ENCODE data around the gene MPRIP. TPM values are rescaled to one million over a fixed set of nuclear protein-coding genes. Genes with fewer than 3 reads are reported as not detected.

The MPRIP gene
- total and polyA plus RNA-seq, 2 of the 13 experiments (the other 11 are each of a cell fraction or from before 2014, with no cell fraction given): 50.2 to 52.4 TPM

DNA sequence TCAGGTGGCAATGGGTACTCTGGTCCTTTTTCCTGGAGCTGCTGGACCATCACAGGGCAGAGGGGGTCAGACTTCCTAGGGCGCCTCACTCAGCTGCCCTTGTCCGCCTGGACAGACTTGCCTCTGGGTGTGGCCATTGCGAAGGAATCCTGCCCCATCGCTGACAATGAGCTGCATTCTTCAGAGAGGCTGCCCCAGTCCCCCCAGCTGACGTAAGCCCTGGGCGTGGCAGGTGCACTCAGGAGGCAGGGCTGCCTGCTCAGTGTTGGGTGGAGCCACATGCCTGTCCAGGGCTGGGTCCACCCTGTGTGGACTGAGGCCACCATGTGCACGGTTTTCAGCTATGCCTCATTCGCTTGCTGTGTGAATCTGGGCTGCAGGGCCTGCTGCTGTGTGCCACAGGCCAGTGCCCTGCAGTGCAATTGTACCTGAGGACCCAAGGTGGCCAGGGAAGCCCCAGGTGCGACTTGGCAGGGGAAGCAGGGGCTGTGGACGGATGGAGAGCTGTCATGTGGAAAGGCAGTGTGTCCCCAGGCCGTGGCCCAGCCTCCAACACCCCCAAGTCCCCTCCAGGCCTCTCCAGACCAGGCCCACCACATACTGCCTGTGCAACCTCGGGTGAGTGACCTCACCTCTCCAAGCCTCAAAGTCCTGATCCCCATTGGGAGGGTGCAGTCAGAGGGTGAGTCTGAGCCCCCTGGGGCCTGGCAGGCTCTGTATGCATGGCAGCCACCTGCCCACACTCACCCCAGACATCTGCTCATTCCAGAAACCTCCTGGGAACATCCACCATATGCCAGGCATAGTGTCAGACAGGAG lies 14.0 kb upstream of the MPRIP start (continued):
- TF ChIP-seq, protein P1, sequence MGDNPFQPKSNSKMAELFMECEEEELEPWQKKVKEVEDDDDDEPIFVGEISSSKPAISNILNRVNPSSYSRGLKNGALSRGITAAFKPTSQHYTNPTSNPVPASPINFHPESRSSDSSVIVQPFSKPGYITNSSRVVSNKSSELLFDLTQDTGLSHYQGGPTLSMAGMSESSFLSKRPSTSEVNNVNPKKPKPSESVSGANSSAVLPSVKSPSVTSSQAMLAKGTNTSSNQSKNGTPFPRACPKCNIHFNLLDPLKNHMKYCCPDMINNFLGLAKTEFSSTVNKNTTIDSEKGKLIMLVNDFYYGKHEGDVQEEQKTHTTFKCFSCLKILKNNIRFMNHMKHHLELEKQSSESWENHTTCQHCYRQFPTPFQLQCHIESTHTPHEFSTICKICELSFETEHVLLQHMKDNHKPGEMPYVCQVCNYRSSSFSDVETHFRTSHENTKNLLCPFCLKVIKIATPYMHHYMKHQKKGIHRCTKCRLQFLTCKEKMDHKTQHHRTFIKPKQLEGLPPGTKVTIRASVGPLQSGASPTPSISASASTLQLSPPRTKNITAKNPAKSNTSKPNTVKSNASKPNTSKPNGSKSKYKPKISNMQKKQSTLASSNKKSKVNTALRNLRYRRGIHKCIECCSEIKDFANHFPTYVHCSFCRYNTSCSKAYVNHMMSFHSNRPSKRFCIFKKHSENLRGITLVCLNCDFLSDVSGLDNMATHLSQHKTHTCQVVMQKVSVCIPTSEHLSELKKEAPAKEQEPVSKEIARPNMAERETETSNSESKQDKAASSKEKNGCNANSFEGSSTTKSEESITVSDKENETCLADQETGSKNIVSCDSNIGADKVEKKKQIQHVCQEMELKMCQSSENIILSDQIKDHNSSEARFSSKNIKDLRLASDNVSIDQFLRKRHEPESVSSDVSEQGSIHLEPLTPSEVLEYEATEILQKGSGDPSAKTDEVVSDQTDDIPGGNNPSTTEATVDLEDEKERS (CRISPR knock-in tag; IDR thresholded peaks at IDR 0.05): no peak
- TF ChIP-seq DMAP1 (CRISPR knock-in tag; IDR thresholded peaks at IDR 0.05) (peak; percentile 66), SP1 (IDR thresholded peaks at IDR 0.05) (no peak), SP1 (CRISPR knock-in tag; IDR thresholded peaks at IDR 0.05) (peak; percentile 94), ZNF558 (CRISPR knock-in tag; IDR thresholded peaks at IDR 0.05; ENCODE audit: borderline replicate concordance) (0 out of 2 replicates have a peak, but pooled peaks have one; percentile 26), ZNF230 (CRISPR knock-in tag; IDR thresholded peaks at IDR 0.05) (peak; percentile 84; the same call in 1 of the 2 replicates), MAZ (IDR thresholded peaks at IDR 0.05; ENCODE audit: borderline replicate concordance, low read depth, low read length) (no peak), MAZ (CRISPR knock-in tag; IDR thresholded peaks at IDR 0.05; ENCODE audit: low read depth) (peak; percentile 40; the same call in 1 of the 2 replicates), ZNF296 (CRISPR knock-in tag; conservative IDR thresholded peaks at IDR 0.05) (peak; percentile 97), CHCHD3 (CRISPR knock-in tag; IDR thresholded peaks at IDR 0.05) (0 out of 2 replicates have a peak, but pooled peaks have one; percentile 62), ERF (CRISPR knock-in tag; IDR thresholded peaks at IDR 0.05) (peak; percentile 75), ZNF780A (CRISPR knock-in tag; IDR thresholded peaks at IDR 0.05) (no peak), MED8 (CRISPR knock-in tag; IDR thresholded peaks at IDR 0.05; ENCODE audit: insufficient replicate concordance) (no peak), REL (CRISPR knock-in tag; conservative IDR thresholded peaks at IDR 0.05) (no peak), EP300 (IDR thresholded peaks at IDR 0.05; ENCODE audit: low read depth in 2 of 2, low read length in 2 of 2) (no peak), EP300 (CRISPR knock-in tag; IDR thresholded peaks at IDR 0.05; ENCODE audit: borderline replicate concordance) (peak; percentile 38; the same call in 1 of the 2 replicates), SNAI1 (CRISPR knock-in tag; IDR thresholded peaks at IDR 0.05; ENCODE audit: borderline replicate concordance) (no peak), KLF6 (CRISPR knock-in tag; IDR thresholded peaks at IDR 0.05) (no peak), BRD4 (CRISPR knock-in tag; IDR thresholded peaks at IDR 0.05) (no peak)
- TF ChIP-seq, protein P2, sequence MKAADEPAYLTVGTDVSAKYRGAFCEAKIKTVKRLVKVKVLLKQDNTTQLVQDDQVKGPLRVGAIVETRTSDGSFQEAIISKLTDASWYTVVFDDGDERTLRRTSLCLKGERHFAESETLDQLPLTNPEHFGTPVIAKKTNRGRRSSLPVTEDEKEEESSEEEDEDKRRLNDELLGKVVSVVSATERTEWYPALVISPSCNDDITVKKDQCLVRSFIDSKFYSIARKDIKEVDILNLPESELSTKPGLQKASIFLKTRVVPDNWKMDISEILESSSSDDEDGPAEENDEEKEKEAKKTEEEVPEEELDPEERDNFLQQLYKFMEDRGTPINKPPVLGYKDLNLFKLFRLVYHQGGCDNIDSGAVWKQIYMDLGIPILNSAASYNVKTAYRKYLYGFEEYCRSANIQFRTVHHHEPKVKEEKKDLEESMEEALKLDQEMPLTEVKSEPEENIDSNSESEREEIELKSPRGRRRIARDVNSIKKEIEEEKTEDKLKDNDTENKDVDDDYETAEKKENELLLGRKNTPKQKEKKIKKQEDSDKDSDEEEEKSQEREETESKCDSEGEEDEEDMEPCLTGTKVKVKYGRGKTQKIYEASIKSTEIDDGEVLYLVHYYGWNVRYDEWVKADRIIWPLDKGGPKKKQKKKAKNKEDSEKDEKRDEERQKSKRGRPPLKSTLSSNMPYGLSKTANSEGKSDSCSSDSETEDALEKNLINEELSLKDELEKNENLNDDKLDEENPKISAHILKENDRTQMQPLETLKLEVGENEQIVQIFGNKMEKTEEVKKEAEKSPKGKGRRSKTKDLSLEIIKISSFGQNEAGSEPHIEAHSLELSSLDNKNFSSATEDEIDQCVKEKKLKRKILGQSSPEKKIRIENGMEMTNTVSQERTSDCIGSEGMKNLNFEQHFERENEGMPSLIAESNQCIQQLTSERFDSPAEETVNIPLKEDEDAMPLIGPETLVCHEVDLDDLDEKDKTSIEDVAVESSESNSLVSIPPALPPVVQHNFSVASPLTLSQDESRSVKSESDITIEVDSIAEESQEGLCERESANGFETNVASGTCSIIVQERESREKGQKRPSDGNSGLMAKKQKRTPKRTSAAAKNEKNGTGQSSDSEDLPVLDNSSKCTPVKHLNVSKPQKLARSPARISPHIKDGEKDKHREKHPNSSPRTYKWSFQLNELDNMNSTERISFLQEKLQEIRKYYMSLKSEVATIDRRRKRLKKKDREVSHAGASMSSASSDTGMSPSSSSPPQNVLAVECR (CRISPR knock-in tag; IDR thresholded peaks at IDR 0.05; ENCODE audit: borderline replicate concordance): peak; percentile 80
- TF ChIP-seq, protein P3, sequence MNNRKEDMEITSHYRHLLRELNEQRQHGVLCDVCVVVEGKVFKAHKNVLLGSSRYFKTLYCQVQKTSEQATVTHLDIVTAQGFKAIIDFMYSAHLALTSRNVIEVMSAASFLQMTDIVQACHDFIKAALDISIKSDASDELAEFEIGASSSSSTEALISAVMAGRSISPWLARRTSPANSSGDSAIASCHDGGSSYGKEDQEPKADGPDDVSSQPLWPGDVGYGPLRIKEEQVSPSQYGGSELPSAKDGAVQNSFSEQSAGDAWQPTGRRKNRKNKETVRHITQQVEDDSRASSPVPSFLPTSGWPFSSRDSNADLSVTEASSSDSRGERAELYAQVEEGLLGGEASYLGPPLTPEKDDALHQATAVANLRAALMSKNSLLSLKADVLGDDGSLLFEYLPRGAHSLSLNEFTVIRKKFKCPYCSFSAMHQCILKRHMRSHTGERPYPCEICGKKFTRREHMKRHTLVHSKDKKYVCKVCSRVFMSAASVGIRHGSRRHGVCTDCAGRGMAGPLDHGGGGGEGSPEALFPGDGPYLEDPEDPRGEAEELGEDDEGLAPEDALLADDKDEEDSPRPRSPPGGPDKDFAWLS (CRISPR knock-in tag; IDR thresholded peaks at IDR 0.05; ENCODE audit: borderline replicate concordance): no peak
